Suprapubic skin (tissue), 4 donors: ENCODE results near the gene LEF1. TPM values are rescaled to one million over a fixed set of nuclear protein-coding genes. Genes with fewer than 3 reads are reported as not detected.

Experiments
- DNase-seq, 2 donors: peaks; one replicate each; pipeline ENCODE4 v3.0.0-alpha.2; 2019; ENCODE audit warnings: low spot score in 2 of 2
- H3K27ac ChIP-seq: fragments of 200-600 bp; sonication (generic); one replicate; pipeline ENCODE4 v1.5.1; 2019
- H3K27me3 ChIP-seq: fragments of 200-600 bp; sonication (generic); one replicate; pipeline ENCODE4 v1.5.1; 2019
- H3K36me3 ChIP-seq: fragments of 200-600 bp; sonication (generic); one replicate; pipeline ENCODE4 v1.5.1; 2019
- H3K4me1 ChIP-seq: fragments of 200-600 bp; sonication (generic); one replicate; pipeline ENCODE4 v1.5.1; 2019
- H3K4me3 ChIP-seq: fragments of 200-600 bp; sonication (generic); one replicate; pipeline ENCODE4 v1.5.1; 2019; ENCODE audit warnings: mild to moderate bottlenecking
- H3K9me3 ChIP-seq: fragments of 200-600 bp; sonication (generic); one replicate; pipeline ENCODE4 v1.5.1; 2019
- CTCF ChIP-seq, 2 donors: fragments of 200-600 bp in 1 of 2; fragments of 450-650 bp in 1 of 2; sonication (generic) in 1 of 2; IDR thresholded peaks; one replicate each; pipeline ENCODE4 v1.5.1; 2016 to 2019; ENCODE audit warnings: antibody characterized with exemption in 2 of 2, mild to moderate bottlenecking in 1 of 2, moderate library complexity in 1 of 2
- EP300 ChIP-seq: sonication (generic); formaldehyde crosslinking; IDR thresholded peaks from one replicate; pipeline ENCODE4 v1.6.1; 2017; ENCODE audit warnings: antibody characterized with exemption
- POLR2A ChIP-seq, 2 donors: fragments of 450-650 bp; IDR thresholded peaks; one replicate each; pipeline ENCODE4 v1.6.1; 2017; ENCODE audit warnings: antibody characterized with exemption in 2 of 2, mild to moderate bottlenecking in 2 of 2, moderate library complexity in 2 of 2
- POLR2AphosphoS5 ChIP-seq, 3 donors: sonication (generic); formaldehyde crosslinking; IDR thresholded peaks; one replicate each; pipeline ENCODE4 v1.6.1; 2017; ENCODE audit warnings: antibody characterized with exemption in 3 of 3
- WGBS: methylation state at CpG from one replicate; pipeline ENCODE4 v1.1.5; 2018; 5-methylcytosine and 5-hydroxymethylcytosine counted together
- total RNA-seq, 4 donors: library from RNA; depleted of rRNA; stranded (reverse); fragments of >200 nt; gene quantifications; one replicate each; pipeline ENCODE4 v1.1.0, GENCODE V29; 2016

Gene LEF1
- total RNA-seq, 4 donors from 2014 or later, result 7.2 to 23.4 (median 14.5) TPM

DNA sequence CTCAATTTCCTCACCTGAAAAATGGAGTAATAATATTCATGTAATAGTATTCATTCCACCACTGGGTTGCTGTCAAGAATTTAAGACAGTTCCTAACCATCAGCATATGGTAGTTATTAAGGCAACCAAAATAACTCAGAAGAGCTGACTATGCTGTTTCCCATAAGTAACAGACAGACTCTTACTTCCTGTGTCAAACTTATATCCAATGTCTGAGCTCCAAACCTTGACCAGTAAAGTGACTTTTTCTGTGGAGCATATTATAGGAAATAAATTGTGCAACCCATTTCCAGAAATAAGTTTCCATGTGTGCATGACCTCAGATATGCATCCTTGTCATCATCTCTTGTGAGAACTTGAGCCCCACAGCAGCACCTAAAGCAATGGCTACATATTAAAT lies 100.3 kb downstream of the LEF1 start:
- Histone ChIP-seq H3K36me3 (no peaks in the 10 kb centered on the region), H3K27ac (no peak overlapping the region), H3K27me3 (no peaks in the 10 kb centered on the region), H3K9me3 (no peaks in the 10 kb centered on the region), H3K4me1 (no peaks in the 10 kb centered on the region), H3K4me3 (no peak overlapping the region)
- TF ChIP-seq POLR2A (IDR thresholded peaks at IDR 0.05) (no peak), POLR2AphosphoS5 (IDR thresholded peaks at IDR 0.05) (no peak), CTCF (IDR thresholded peaks at IDR 0.05) (no peak), EP300 (no peak)
- no peak for DNase-seq

GRCh38 chr4:108060686-108061321 lies 107.9 kb downstream of the LEF1 start:
- Histone ChIP-seq H3K27me3 (no peaks in the 10 kb centered on the region), H3K9me3 (no peaks in the 10 kb centered on the region), H3K36me3 (no peaks in the 10 kb centered on the region), H3K27ac (no peak overlapping the region), H3K4me1 (no peaks in the 10 kb centered on the region), H3K4me3 (no peak overlapping the region)
- WGBS, result 72% methylated on average over 5 of the region's 5 CpGs
- DNase-seq, result no peak
- TF ChIP-seq CTCF (IDR thresholded peaks at IDR 0.05), result no peak
- no peak for TF ChIP-seq EP300
- TF ChIP-seq POLR2A (IDR thresholded peaks at IDR 0.05), result no peak
- no peak for TF ChIP-seq POLR2AphosphoS5 (IDR thresholded peaks at IDR 0.05)

GRCh38 chr4:108060164-108060563 lies 108.6 kb downstream of the LEF1 start:
- Histone ChIP-seq H3K36me3 (no peaks in the 10 kb centered on the region), H3K4me1 (no peaks in the 10 kb centered on the region), H3K9me3 (no peaks in the 10 kb centered on the region), H3K4me3 (no peak overlapping the region), H3K27ac (no peak overlapping the region), H3K27me3 (no peaks in the 10 kb centered on the region)
- TF ChIP-seq EP300, result no peak
- TF ChIP-seq POLR2A (IDR thresholded peaks at IDR 0.05), result no peak
- 48% methylated on average over 5 of the region's 5 CpGs for WGBS
- DNase-seq, result no peak

- 78% methylated on average over 11 of the region's 11 CpGs for WGBS
- no peak for DNase-seq
Measured at GRCh38 chr4:108058685-108059440, 109.9 kb downstream of the LEF1 start.

DNA sequence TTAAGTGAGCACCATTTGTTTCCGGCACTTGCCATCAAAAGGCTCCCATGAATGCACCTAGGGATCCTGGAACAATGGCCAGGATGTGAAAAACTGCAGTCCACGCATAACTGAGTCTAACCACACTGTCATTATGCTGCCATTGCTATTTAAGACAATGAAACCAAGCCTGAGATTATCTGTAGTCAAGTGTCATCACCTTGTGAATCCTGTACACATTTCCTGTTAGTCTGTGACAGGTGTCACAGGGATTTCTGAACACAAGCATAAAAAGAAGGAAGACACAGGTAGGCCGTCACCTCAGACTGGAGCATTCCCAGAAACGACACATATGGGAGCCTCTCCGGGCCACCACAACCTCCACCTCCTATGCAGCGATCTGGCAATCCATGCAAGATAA lies 112.3 kb downstream of the LEF1 start:
- no peak for DNase-seq
- TF ChIP-seq EP300 (no peak), CTCF (IDR thresholded peaks at IDR 0.05) (no peak), POLR2A (IDR thresholded peaks at IDR 0.05) (no peak), POLR2AphosphoS5 (IDR thresholded peaks at IDR 0.05) (no peak)
- Histone ChIP-seq H3K36me3 (no peaks in the 10 kb centered on the region), H3K4me1 (no peaks in the 10 kb centered on the region), H3K27ac (no peak overlapping the region), H3K9me3 (no peaks in the 10 kb centered on the region), H3K4me3 (no peak overlapping the region), H3K27me3 (peaks cover 4% of the 10 kb centered on the region)
- 76% methylated on average over 6 of the region's 6 CpGs for WGBS

More at GRCh38 chr4:108058685-108059440, 109.9 kb downstream of the LEF1 start:
- Histone ChIP-seq H3K4me1 (no peaks in the 10 kb centered on the region), H3K27me3 (peaks cover 4% of the 10 kb centered on the region), H3K9me3 (no peaks in the 10 kb centered on the region), H3K4me3 (no peak overlapping the region), H3K27ac (no peak overlapping the region), H3K36me3 (no peaks in the 10 kb centered on the region)
- TF ChIP-seq POLR2AphosphoS5 (IDR thresholded peaks at IDR 0.05) (no peak), EP300 (no peak)

DNA sequence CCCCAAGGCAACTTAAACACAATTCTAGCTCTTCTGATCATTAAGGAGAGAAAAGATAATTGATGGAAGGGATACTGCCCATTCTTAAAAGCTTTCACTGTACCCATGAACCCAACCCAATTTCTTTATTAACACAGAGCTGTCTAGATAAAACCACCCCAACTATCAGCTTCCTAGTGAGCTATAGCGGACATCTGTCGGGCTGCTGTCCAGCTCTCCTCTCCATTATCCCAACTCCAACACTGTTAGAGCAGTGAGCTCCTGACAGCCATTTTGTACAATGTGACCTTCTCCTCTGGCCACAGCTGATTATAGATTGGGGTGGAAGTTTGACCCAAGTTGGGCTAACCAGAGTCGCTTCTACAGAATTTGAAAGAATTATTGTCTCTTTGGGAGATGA lies 112.9 kb downstream of the LEF1 start:
- TF ChIP-seq POLR2AphosphoS5 (IDR thresholded peaks at IDR 0.05) (no peak), CTCF (IDR thresholded peaks at IDR 0.05) (no peak), EP300 (no peak), POLR2A (IDR thresholded peaks at IDR 0.05) (no peak)
- H3K36me3 ChIP-seq, result no peaks in the 10 kb centered on the region
- no peak overlapping the region for H3K4me3 ChIP-seq
- H3K27ac ChIP-seq, result no peak overlapping the region
- H3K9me3 ChIP-seq, result no peaks in the 10 kb centered on the region
- no peaks in the 10 kb centered on the region for H3K4me1 ChIP-seq
- H3K27me3 ChIP-seq, result peaks cover 4% of the 10 kb centered on the region
- DNase-seq, result no peak
- WGBS, result 96% methylated on average over 3 of the region's 3 CpGs
